Erythroblast (primary cell): ENCODE data around the gene BROX.

Experiments used
- GATA1 ChIP-seq: IDR thresholded peaks from 2 replicates; pipeline ENCODE4 v1.6.1; 2011; ENCODE audit warnings: low read depth, mild to moderate bottlenecking, control low read depth, low read length, moderate library complexity
- POLR2A ChIP-seq: IDR thresholded peaks from 2 replicates; pipeline ENCODE4 v1.6.1; 2011; ENCODE audit warnings: mild to moderate bottlenecking, low read length

GRCh38 chr1:222680080-222680479, 32.3 kb upstream of the BROX start:
- TF ChIP-seq POLR2A (no peak), GATA1 (no peak)
